ENCODE results near the gene PPIL1.
A peak's percentile ranks its signal among the peaks of the same experiment; 100 is the strongest.

Gene PPIL1

GRCh38 chr6:36829919-36830544 is 44.6 kb downstream of the PPIL1 start:
- H3K27me3 ChIP-seq, result no peaks in the 10 kb centered on the region
- peaks cover 11% of the 10 kb centered on the region for H3K4me1 ChIP-seq
- TF ChIP-seq, protein P1, sequence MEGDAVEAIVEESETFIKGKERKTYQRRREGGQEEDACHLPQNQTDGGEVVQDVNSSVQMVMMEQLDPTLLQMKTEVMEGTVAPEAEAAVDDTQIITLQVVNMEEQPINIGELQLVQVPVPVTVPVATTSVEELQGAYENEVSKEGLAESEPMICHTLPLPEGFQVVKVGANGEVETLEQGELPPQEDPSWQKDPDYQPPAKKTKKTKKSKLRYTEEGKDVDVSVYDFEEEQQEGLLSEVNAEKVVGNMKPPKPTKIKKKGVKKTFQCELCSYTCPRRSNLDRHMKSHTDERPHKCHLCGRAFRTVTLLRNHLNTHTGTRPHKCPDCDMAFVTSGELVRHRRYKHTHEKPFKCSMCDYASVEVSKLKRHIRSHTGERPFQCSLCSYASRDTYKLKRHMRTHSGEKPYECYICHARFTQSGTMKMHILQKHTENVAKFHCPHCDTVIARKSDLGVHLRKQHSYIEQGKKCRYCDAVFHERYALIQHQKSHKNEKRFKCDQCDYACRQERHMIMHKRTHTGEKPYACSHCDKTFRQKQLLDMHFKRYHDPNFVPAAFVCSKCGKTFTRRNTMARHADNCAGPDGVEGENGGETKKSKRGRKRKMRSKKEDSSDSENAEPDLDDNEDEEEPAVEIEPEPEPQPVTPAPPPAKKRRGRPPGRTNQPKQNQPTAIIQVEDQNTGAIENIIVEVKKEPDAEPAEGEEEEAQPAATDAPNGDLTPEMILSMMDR (IDR thresholded peaks at IDR 0.05; ENCODE audit: low read depth, low read length), result no peak
- H3K4me3 ChIP-seq (ENCODE audit: low read depth, low read length), result no peak overlapping the region
- no peaks in the 10 kb centered on the region for H3K36me3 ChIP-seq
- peaks cover 3% of the 10 kb centered on the region; the same call in 1 of the 2 replicates for H3K9me3 ChIP-seq
- no peak for DNase-seq

GRCh38 chr6:36827261-36828079 is 47.1 kb downstream of the PPIL1 start:
- H3K36me3 ChIP-seq, result no peaks in the 10 kb centered on the region
- no peaks in the 10 kb centered on the region for H3K27me3 ChIP-seq
- DNase-seq, result no peak
- TF ChIP-seq, protein P1 (IDR thresholded peaks at IDR 0.05; ENCODE audit: low read depth, low read length), result no peak
- H3K4me3 ChIP-seq (ENCODE audit: low read depth, low read length), result no peak overlapping the region
- H3K4me1 ChIP-seq, result peaks cover 17% of the 10 kb centered on the region
- H3K9me3 ChIP-seq, result no peaks in the 10 kb centered on the region; the same call in 1 of the 2 replicates

- DNase-seq, result no peak
- no peak overlapping the region for H3K4me3 ChIP-seq (ENCODE audit: low read depth, low read length)
- no peaks in the 10 kb centered on the region for H3K9me3 ChIP-seq
- H3K36me3 ChIP-seq, result no peaks in the 10 kb centered on the region
- H3K27me3 ChIP-seq, result no peaks in the 10 kb centered on the region
- TF ChIP-seq, protein P1 (IDR thresholded peaks at IDR 0.05; ENCODE audit: low read depth, low read length), result no peak
- peaks cover 17% of the 10 kb centered on the region for H3K4me1 ChIP-seq
Measured at GRCh38 chr6:36826520-36827227, 47.9 kb downstream of the PPIL1 start.

- Histone ChIP-seq H3K4me3 (ENCODE audit: low read depth, low read length) (no peak overlapping the region), H3K9me3 (no peaks in the 10 kb centered on the region), H3K4me1 (peaks cover 17% of the 10 kb centered on the region), H3K36me3 (no peaks in the 10 kb centered on the region), H3K27me3 (no peaks in the 10 kb centered on the region)
- TF ChIP-seq, protein P1 (IDR thresholded peaks at IDR 0.05; ENCODE audit: low read depth, low read length), result no peak
- DNase-seq, result no peak
Measured at GRCh38 chr6:36825994-36826393, 48.6 kb downstream of the PPIL1 start.

DNA sequence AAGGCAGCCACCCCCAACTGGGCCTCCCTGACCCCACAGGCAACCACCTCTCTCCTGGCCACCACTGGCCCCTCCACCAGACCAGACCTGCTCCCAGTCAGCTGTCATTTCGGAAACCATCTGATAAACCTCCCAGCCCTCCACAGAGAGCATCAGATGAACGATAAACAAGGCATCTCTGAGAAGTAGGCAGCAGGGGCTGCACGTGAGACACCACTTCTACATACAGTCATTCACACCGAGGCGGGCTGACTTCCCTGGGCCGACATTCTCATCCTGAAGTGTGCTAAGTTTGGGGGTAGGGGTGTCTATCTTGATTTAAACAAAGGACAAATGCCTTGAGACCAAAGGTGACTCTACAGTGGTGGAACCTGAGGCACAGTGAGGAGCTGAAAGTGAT is 49.2 kb downstream of the PPIL1 start:
- Histone ChIP-seq H3K4me3 (ENCODE audit: low read depth, low read length) (no peak overlapping the region), H3K36me3 (no peaks in the 10 kb centered on the region), H3K27me3 (no peaks in the 10 kb centered on the region), H3K9me3 (no peaks in the 10 kb centered on the region), H3K4me1 (peaks cover 17% of the 10 kb centered on the region)
- TF ChIP-seq, protein P1 (IDR thresholded peaks at IDR 0.05; ENCODE audit: low read depth, low read length), result no peak
- peak; percentile 45 for DNase-seq
